ENCODE data around the gene PIAS1.
"Not testable (repeated sequence)": the region's sequence is repeated elsewhere in the genome, so short reads cannot be mapped to it uniquely, and the experiment has no call there.

Gene PIAS1

GRCh38 chr15:68130851-68131250, 76.7 kb downstream of the PIAS1 start:
- no peak for DNase-seq

DNA sequence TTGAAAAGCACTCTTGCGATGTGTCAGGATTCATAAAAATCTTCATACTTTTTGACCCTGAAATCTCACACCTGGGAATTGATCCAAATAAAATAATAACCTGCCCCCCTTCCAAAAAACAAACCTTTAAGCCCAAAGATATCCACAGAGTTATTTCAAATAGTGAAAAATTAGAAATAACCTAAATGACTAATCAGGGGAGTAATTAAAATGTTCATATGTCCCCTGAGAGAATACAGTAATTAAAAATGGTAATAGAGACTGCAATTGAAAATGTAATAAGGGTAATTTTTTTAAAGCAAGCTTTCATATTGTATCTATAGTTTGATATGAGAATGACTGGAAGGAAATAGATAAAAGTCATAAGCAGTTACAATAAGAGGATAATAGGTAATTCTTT, 83.0 kb downstream of the PIAS1 start:
- DNase-seq: no peak

GRCh38 chr15:68143129-68143528, 89.0 kb downstream of the PIAS1 start:
- no peak for DNase-seq

DNA sequence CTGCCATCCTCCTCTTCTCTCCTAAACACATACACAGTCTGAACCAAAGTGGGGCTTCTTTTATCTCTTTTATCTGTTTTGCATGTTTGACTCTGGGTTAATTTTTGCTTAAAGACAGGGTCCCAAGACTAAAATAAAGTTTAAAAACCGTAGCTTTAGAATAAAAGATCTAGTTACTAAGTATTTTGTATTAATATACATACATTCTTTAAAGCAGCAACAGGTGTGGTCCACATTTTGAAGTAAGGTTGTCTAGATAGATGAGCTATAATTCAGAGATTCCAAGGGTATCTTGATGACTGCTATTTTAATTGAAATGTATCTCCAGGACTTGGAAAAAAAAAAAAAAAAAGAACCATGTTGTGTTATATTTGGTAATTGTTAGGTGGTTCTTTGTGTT, 89.7 kb downstream of the PIAS1 start:
- no peak for DNase-seq

- DNase-seq: no peak
Measured at GRCh38 chr15:68145706-68146105, 91.6 kb downstream of the PIAS1 start.

GRCh38 chr15:68148039-68148438, 93.9 kb downstream of the PIAS1 start:
- DNase-seq: no peak

- no peak for DNase-seq
Measured at GRCh38 chr15:68149059-68149458, 94.9 kb downstream of the PIAS1 start.

DNA sequence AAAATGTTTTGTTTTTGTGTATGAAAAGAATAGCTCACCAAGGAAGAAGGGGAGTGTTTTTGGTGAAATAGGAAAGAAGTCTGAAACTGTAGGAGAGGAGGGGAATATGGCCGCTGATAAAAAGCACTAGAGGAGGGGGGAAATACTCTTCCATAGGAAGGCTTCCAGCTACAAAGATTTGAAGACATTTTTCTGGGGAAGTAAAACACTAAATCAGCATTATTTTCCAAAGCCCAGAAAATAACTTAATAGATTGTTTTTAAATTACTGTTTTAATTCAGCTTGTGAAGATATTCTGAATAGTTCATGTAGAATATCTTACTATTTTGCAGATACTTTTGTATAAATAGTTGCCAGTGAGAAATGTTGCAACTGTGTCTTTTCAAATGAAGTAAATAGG, 96.1 kb downstream of the PIAS1 start:
- no peak for DNase-seq

DNA sequence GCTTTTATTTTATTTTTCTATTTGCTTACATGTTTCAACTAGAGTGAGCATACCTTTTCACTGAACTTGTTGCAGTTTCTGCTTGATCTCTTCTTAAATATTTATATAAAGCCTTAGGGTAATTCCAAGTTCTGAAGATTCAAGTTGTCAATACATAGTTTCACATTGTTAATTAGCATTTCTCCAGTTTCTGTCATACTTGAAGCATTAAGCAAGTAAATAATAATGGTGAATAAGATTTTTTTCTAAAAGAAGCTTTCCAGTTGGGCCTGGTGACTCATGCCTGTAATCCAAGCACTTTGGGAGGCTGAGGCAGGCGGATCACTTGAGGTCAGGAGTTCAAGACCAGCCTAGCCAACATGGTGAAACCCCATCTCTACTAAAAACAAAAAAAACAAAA, 97.2 kb downstream of the PIAS1 start:
- no peak for DNase-seq

- DNase-seq: no peak
Measured at GRCh38 chr15:68152342-68152741, 98.2 kb downstream of the PIAS1 start.

DNA sequence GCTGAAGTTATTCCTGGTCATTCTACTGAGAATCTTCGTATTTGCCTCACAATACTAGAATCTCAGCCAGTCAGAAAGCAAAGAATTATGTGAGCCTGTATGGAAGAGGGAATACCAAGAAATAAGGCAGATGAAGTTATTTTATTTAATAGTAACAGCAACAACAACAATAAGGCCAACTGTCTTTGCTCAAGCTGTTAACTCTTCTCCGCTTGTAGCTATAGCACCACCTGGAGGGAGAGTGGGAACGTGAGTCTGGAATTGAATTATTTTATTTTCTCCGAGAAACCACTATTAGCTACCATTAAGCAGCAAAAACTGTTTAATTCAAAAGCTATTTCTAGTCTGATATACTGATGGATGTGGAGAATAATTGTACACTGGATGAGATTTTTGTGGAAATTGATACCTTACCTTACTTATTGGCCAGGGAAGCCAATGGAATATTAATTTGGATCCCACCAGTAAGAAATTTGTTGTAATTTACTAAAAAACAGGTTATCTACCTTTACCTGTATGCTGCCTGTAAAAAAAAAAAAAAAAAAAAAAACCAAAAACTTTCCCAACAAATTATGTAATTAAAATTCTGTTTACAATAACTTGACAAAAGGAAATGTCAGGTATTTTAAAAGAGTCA, 100.9 kb downstream of the PIAS1 start:
- DNase-seq: no peak

GRCh38 chr15:68157074-68157473, 103.0 kb downstream of the PIAS1 start:
- no peak for DNase-seq

DNA sequence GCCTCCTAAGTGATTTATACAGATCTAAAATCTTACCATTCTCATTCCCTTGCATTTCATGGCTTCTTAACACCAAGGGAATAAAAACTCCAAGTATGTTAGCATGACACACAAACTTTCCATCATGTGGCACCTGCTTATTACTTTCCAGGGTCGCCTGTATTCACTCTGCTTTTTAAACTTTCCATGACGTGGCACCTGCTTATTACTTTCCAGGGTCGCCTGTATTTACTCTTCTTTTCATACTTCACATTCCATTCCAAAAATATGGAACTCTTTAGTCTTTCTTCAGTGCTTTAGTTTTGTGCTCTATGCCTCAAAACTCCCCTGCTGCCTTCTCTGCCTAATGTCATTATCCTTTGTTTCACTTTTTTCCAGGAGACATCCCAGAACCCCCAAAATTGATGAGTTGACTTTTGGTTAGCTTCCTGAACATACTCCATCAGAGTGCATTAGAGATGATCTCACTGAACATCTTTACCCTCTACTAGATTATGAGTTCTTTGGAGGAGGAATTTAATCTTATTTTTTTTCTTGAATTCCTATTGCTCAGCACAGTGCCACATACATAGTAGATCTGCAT, 104.0 kb downstream of the PIAS1 start:
- DNase-seq: no peak

DNA sequence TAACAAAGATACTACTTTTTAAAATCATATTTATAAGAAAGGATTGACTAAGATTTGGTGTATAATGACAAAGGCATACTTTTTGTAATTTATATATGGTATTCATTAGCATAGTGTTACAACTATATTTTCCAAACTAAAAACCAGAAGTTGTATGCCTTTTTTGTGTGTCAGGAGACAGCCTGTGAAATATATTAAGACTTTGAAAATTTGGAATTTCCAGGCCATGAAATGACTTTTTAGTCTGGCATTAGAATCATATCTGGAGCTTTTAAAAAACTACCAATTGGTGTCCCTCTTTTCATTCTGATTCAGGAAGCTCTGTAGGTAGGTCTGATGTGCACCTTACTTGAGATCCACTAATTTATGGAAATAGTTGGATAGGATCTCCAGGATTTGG, 109.1 kb downstream of the PIAS1 start:
- no peak for DNase-seq

DNA sequence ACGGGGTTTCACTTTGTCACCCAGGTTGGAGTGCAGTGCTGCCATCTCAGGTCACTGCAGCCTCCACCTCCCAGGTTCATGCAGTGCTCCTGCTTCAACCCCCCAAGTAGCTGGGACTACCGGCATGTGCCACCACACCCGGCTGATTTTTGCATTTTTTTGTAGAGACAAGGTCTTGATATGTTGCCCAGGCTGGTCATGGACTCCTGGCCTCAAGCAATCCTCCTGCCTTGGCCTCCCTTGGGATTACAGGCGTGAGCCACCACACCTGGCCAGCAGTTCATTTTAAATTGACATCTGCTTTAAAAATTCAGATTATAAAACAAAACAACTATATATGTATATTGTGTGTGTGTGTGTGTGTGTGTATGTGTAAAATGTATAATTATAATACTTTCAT, 112.7 kb downstream of the PIAS1 start:
- DNase-seq: no peak

GRCh38 chr15:68172037-68172436, 117.9 kb downstream of the PIAS1 start:
- not testable (repeated sequence) for DNase-seq

- DNase-seq: no peak
Measured at GRCh38 chr15:68173119-68173518, 119.0 kb downstream of the PIAS1 start.

DNA sequence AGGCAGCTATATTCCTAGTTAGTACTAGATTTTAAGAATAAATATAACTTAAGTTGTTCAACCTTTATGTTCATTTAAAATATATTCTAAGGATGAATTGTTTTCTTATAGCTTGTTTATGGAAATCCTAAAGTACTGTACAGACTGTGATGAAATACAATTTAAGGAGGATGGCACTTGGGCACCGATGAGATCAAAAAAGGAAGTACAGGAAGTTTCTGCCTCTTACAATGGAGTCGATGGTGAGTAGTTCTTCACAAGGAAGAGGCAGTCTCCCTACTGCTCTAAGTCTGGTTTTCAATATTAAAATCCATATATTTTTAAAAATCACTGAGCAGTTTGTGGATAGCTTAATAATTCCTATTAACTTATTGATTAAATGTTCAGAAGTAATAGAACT, 121.4 kb downstream of the PIAS1 start:
- no peak for DNase-seq

DNA sequence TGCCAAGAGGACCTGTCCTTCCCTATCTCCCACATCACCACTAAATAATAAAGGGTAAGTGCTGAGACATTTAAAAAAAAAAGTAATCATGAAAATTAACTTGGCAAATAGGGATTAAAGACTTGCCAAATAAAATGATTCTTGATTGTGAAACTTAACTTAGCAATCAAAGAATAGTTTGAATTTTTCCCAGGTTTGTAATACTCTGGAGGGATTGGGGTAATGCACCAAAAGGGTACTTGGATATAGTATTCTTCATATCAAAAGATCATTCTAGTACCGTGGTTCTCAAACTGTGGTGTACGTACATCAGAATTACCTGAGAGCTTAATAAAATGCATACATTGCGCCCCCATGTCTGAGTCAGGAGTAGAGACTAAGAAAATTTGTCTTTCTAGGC, 122.5 kb downstream of the PIAS1 start:
- DNase-seq: no peak

DNA sequence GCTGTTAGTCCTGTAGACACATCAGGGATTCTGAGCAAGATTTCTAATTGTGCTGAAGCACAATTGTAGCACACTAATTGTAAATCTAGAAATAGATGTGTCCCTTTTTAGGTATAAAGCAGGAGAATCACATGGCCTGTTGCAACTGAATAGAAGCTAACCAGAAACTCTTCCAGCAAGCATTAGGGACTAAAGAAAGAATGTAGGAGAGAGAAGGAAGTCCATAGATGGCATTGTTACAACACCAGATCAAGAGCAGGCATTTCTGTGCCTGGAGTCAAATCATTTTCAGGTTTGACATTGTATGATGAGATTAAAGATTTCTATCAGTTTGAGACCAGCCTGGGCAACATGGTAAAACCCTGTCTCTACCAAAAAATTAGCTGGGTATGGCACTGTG, 123.6 kb downstream of the PIAS1 start:
- DNase-seq: no peak

GRCh38 chr15:68183616-68184315, 129.7 kb downstream of the PIAS1 start:
- no peak for DNase-seq

GRCh38 chr15:68184616-68185480, 130.7 kb downstream of the PIAS1 start:
- no peak for DNase-seq

DNA sequence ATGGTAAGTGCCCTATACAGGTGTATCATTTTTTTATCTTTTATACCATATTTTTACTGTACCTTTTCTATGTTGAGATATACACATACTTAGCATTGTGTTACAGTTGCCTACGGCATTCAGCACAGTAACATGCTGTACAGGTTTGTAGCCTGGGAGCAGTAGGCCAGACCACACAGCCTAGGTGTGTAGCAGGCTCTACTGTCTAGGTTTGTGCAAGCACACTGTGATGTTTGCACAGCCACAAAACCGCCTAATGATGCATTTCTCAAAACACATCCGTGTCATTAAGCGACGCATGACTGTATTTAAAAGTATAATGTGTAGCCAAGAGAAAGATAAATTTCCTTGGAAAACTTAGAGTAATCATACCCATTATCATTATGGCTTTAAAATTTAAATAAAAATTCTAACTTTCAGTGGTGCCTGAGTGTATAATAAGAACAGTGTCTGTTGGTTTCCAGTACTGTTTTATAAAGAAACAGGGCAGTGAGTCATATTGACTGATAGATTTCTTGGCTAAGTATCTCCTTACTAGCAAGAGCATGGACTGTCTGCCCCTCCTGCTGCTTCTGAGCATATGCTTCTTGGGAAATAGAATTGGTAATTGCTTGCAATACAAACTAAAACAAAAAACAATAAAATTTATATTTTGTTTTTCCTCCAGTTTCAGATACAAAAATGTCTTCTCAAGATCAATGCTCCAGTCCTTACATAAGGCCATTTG, 132.7 kb downstream of the PIAS1 start:
- DNase-seq: no peak
